Measurements from ENCODE around the gene FBLN2.

GRCh38 chr3:13614607-13615006, 65.7 kb downstream of the FBLN2 start:
- TF ChIP-seq CTCF (IDR thresholded peaks at IDR 0.05) (no peak), POLR2AphosphoS5 (IDR thresholded peaks at IDR 0.05; ENCODE audit: insufficient read depth in 1 of 2, low read depth in 1 of 2) (no peak), POLR2A (IDR thresholded peaks at IDR 0.05) (no peak)

All from vagina (tissue), 2 donors.